ENCODE measurements around the gene COL6A1.
"Not testable (repeated sequence)": the region's sequence is repeated elsewhere in the genome, so short reads cannot be mapped to it uniquely, and the experiment has no call there.

Gene COL6A1

DNA sequence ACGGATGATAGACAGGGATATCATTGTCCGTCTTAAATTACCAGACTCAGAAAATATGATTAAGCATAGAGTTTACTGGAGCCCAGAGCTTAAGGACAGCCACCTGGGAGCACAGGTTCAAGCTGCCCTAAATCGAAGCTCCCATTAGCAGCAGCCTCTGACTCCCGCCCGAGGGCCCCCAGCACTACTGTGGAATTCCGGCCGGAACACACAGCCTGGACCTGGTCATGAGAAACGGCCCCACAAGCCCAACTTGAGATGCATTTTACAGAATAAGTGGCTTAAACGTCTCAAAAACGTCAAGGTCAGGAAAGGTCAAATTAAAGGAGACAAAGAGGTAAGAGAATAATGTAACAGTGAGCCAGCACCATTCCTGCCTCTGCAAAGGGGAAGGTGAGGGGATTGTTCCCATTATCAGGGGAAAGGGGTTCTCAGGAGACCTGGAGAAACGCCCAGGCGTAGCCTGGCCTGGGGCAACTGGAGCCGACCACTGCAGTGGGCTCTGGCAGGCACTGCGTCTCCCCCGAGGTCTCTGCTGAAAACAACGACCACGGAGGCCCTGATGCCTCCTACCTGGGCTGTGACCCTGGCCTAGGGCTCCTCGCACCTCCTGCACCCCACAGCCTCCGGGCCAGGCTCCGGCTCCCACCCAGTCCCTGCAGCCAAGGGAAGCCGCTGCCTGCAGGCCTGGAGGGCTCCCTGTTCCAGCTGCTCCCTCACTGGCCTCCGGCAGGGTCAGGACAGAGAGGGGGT lies 11.5 kb upstream of the COL6A1 start:
- no peak for DNase-seq

DNA sequence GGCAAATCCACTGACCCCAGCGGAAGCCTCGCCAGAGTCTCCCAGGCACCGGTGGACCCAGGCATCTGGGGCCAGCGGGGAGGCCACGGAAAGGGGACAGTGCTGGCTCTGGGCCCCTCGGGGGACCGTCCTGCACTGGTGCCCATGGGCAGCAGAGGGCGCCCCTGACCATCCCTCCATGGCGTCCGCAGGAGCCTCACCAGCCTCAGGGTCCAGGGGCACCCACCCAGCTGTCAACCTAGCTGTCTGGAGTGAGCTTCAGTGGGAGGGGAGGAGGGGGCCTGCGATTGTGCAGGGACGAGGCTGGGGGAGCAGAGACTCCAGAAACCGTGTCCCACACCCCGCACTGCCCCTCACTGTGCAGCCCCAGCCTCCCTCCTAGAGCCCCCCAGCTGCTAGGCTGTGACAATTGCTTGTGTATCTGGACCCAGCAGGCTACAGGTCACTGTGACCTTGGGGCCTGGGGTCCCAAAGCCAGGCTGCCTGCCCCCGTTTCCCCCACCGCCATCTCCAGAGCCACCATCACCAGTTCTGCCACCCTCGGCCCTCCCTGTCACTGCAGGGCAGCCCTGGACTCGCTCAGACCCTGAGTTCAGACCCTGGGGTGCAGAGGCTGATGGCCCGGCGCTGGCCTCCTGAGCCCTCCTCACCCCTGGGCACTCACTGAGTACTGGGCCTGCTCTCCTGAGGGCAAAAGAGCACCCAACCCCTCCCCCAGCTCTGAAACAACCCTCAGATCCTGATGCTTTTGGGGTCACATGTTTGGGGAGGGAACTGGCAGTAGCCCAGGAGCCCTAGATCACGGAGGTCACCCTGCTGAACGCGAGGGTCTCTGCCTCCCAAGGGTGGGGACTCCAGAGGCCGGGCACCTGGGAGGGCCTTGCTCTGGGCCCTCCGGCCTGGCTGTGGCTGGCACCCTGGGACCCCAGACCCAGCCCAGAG lies 10.6 kb upstream of the COL6A1 start:
- DNase-seq, result peak; percentile 52 to 57

DNA sequence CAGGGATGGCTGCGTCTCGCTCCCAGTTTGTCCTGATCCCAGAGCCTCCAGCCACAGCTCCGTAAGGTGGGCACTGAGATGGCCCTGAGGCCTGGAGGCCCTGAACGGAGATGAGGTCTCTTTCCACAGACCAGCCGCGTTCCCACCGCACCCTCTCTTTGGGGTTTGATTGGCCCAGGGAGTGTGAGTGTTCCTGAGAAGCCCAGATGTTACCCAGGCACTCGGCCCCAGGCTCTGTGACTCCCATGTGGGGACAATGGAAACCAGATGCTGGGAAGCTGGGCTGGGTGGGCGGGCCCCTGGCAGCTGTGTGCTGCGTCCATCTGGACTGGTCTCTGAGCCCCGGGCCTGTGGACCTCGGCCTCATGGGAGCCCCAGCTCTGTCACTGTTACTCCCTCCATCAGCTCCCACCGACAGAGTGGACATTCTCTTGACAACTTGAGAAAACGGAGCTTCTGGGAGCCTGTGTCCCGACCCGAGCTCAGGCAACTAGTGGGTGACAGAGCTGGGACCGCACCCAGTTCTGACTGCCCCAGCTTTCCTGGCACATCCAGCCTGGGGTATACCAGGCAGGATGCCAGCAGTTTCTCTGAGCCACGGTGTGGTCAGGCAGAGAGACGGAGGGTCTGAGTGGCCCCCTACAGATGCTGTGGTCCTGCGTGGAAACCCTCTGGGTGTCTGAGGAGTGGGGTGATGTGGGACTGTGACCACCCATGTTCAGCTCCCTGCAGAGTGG lies 9.8 kb upstream of the COL6A1 start:
- no peak for DNase-seq

DNA sequence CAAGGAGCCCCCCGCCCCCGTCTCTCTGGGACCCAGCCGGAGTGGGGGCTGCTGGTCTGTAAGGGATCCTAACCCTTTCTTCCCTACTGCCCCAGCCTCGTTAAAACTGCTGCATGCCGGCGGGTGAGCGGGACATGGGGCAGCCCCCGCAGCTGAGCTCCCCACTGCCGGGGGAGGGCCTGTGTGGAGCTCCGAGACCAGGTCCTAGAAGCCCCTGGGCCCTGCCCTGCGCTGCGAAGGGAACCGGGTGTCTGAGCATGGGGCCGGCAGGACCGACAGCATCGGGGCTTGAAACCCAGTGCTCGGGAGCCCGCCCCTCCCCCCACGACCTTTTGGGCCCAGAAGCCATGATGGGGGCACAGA lies 9.2 kb upstream of the COL6A1 start:
- no peak for DNase-seq

DNA sequence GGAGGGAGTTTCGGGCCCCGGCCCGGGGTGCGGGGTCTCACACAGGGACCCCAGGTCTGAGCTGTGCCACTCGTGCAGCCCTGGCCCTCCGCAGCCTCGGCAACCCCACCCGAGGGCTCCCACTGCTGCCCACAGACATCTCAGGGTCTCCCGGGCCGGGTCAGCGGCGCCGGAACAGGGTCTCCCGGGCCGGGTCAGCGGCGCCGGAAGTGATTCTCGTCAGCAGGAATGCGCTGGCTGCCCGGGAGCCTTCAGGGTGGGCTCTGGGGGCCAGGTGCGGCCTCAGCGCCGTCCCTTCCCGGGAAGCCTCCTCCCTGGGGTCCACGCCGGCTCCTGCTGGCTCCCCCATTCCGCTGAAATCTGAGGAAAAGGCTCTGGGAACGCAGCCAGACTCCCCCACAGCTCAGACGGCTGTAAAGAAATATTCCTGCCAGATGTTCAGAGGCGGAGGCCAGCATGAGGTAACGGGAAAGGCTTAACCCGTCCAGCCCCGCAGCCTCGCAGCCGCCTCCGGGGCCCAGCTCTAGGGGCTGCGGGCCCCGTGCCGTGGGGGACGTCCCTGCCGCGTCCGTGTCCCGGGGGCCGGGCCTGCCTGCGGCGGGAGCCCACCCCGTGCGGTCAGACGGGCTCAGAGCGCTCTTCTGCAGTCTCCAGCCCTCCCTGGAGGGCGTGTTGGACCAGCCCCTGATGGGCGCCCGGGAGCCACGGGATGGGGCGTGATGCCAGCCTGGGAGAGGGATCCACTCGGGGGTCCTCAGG lies 8.7 kb upstream of the COL6A1 start:
- DNase-seq, result no peak

DNA sequence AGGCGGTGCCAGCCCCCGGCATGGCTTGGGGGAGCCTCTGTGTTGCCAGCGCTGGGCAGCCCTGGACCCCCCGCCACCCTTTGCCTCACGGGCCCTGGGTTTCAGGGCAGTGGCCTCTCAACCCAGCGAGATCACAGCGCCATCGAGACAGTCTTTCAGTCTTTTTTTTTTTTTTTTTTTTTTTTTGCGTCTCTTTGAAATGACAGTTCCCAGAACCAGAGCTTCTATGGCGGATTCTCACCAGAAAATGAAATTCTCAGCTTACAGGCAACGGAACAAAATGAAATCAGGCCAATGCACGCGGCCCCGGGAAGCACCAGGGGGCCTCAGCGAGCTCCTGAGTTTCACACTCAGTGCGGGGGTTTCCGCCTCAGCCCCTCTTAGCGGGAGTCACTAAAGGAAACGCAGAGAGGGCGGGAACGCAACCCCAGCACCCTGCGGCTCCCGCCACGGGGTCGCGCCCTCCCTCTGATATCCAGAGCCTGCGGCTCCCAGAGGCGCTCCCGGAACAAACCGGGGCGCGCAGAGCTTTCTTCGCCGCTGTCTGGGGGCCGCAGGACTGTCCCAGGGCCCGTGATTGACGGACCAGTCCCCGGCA lies 8.0 kb upstream of the COL6A1 start:
- peak; percentile 67 to 68 for DNase-seq

DNA sequence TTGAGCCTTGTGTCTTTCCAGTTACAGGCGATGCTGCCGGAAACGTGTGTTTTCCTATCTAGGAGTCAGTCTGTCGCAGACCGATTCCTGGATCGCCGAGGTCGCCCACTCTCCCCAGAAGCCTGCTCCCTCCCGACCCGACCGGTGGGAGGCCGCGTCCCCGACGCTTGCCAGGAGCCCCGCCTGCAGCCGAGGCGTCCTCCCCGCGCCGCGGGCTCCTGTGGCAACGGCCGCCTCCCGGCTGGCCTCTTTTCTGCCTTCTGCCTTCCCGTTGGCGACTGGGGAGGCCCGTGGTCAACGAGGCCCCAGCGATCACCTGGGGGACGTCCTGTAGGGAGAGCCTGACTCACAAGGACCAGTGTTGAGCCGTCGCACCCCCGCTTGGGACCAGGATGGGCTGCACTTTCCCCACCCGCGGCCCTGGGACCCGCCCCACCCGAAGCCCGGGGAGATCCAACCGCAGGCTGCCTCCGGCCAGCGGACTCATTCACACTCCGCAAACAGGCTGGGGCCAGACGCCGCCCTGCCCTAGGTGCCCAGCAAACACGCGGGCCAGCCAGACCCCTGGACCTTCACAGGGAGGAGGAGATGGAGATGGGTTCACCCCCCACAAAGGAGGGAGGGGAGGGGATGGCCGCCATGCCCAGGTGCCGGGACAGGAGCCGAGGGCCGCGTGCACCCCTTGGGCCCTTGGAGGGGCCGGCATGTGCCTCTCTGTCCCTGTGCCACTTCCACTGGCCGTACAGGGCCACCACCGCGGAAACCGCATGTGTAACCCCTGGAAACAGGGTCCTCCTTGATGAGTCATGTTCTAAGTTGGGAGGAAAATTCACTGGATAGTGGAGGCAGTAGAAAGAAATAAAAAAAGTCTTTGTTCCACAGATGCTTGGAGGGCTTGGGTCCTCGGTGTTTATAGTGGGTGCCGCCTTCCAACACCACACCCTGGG lies 7.2 kb upstream of the COL6A1 start:
- no peak for DNase-seq

DNA sequence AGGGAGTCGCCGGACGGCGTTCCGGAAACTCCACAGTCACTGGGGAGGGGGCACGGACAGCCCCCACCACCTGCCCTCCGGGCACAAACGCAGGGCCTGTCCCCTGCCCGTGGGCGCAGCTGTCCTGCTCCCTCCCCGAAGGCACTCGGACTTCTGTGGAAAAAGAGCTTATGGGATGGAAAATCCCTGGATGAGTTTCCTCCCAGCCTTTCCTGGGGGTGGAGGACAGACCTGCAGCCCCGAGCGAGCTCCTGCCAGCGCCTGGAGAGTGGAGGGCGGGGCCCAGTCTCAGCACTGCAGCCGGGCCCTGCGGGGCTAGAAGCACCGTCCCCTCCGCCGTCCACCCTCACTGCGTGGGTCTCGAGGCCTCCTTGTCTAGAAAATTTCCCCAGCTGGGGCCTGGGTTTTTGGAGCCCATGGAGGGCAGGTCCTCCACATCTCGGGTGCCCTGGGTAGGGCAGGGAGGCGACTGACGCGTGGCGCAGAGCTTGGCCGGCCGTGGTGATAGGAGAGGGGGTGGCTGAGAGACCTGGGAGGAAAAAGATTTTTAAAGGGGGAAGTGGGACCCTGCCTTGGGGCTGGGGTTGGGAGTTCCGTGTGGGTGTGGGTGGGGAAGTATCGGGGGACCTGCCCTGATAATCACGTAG lies 6.4 kb upstream of the COL6A1 start:
- DNase-seq, result no peak

DNA sequence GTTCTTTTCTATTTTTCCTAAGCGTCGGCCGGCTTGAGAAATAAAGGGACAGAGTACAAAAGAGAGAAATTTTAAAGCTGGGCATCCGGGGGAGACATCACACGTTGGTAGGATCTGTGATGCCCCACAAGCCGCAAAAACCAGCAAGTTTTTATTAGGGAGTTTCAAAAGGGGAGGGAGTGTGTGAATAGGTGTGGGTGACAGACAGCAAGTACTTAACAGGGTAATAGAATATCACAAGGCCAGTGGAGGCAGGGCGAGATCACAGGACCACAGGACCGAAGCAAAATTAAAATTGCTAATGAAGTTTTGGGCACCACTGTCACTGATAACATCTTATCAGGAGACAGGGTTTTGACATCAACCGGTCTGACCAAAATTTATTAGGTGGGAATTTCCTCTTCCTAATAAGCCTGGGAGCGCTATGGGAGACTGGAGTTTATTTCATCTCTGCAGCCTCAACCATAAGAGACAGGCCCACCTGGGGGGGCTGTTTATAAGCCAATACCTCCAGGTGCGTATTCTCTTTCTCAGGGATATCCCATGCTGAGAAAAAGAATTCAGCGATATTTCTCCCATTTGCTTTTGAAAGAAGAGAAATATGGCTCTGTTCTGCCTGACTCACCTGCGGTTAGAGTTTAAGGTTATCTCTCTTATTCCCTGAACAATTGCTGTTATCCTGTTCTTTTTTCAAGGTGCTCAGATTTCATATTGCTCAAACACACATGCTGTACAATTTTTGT lies 5.7 kb upstream of the COL6A1 start:
- DNase-seq, result not testable (repeated sequence)

DNA sequence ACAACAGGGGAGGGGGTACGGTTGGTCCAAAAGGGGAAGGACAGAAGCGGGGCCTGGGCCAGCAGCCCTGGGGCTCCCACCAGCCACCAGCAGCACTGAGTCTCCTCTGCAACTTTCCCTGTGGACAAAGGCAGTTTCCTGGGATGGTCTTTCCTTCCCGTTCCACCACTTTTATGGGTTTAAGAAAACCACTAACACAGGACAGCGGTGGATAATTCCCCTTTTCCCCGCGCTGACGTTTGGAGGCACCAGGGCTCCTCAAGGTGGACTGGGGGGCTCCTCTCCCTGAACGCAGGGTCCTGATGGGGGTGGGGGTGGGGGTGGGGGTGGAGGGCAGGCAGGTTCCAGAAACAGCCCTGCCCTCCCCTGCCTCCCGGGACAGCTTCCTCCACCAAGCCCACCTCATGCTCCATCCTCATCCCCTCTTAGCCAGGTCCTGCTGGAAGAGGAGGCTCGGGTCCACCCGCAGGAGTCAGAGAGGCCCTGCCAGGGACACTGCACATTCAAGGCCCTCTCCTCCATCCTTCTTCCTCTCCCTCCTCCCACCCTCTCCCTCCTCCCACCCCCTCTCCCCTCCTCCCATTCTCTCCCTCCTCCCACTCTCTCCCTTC lies 4.8 kb upstream of the COL6A1 start:
- DNase-seq, result no peak

DNA sequence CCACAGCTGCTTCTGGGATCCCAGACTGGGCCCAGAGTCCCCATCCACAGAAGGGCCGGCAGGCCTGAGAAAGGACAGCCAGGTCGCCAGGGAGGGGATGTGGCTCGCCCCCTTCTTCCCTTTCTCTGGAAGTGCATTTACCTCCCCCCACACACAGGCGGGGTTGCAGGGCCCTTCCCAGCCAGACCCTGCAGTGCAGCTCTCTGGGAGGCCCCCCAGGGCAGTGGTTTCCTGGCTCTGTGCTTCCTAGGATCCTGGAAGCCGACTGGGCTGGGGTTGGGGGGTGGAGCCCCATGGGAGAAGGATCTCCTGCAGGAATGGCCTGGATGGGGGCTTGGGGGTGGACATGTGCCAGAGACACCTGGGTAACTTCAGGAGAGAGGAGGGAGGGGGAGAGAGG lies 4.2 kb upstream of the COL6A1 start:
- no peak for DNase-seq

DNA sequence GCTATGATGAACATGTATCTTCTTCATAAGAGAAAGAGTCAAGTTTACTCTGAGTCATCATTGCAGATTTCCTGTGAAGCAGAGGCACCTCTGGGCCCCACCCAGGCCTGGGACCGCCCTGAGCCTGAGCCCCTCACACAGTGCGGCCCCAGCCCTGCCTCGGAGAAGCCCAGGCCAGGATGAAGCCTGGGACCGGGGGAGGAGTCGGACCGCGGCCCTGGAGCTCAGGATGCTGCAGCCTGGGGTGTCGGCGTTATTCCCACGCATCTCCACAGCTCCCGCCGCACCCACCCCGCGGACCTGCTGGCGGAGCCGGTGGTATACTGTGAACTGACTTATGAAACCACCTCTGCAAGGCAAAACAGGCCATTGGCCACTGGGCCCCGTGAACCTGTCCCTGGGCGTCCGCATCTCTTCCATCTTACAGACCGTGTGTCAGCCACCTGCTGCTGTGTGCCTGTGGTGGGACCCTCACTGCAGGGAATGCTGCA lies 2.4 kb upstream of the COL6A1 start:
- DNase-seq, result no peak

DNA sequence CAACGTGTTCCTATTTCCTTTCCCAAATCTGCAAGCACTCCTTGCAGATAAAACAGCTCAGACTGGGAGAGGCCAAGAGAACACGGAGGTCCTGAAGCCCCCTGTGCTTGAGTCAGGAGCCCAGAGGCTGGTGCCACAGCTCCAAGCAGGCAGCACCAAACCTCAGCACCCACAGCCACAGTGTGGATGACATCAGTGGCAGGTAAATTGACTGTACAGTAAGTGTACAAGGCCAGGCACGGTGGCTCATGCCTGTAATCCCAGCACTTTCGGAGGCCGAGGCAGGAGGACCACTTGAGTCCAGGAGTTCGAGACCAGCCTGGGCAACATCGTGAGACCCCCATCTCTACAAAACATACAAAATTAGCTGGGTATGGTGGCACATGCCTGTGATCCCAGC lies 1.9 kb upstream of the COL6A1 start:
- DNase-seq, result no peak

DNA sequence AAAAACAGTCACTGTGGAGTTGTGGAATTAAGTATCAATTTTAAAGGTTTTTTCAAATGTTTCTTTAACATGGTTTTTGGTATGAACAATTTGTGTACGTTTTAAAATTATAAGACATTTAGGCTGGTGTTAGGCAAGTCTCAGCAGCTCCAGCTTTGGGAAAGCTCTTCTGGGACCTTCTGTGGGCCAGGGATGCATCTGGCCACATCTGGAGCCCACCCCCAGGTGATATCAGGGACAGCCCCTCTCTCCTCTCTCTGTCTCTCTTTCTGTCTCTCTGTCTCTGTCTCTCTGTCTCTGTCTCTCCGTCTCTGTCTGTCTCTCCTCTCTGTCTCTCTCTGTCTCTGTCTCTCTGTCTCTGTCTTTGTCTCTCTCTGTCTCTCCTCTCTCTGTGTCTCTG lies 1.3 kb upstream of the COL6A1 start:
- no peak for DNase-seq

DNA sequence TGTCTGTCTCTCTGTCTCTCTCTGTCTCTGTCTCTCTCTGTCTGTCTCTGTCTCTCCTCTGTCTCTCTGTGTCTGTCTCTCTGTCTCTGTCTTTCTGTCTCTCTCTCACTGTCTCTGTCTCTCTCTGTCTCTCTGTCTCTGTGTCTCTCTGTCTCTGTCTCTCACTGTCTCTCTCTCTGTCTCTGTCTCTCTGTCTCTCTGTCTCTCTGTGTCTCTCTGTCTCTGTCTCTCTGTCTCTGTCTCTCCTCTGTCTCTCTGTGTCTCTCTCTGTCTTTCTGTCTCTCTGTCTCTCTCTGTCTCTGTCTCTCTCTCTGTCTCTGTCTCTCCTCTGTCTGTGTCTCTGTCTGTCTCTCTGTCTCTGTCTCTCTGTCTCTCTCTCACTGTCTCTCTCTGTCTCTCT lies 873 bp upstream of the COL6A1 start:
- no peak for DNase-seq

DNA sequence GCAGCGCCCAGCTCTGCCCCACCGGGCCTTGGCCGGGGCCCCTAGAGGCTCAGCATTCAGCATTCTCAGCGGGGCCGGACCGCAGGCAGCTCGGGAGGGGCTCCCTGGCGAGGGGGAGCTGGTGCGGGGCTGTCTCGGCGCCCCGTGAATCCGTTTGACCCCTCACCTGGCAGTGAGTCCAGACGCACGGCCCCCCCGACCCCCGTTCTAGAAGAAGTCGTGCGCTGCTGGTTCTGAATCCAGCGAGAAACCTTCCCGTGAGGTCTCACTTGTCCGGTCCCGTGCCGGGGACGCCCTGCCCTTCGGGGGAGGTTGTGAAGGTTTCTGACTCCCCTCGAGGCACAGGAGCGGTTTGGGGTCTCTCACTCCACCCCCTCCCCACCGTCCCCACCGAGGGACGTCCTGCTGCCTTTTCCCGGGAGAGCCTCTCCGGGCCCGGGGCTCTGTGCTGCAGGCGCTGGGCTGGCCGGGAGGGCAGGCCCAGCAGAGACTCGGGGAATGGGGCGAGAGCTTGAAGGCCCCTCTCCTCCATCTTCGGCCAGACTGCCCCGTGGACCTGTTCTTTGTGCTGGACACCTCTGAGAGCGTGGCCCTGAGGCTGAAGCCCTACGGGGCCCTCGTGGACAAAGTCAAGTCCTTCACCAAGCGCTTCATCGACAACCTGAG lies 655 bp downstream of the COL6A1 start:
- no peak for DNase-seq

DNA sequence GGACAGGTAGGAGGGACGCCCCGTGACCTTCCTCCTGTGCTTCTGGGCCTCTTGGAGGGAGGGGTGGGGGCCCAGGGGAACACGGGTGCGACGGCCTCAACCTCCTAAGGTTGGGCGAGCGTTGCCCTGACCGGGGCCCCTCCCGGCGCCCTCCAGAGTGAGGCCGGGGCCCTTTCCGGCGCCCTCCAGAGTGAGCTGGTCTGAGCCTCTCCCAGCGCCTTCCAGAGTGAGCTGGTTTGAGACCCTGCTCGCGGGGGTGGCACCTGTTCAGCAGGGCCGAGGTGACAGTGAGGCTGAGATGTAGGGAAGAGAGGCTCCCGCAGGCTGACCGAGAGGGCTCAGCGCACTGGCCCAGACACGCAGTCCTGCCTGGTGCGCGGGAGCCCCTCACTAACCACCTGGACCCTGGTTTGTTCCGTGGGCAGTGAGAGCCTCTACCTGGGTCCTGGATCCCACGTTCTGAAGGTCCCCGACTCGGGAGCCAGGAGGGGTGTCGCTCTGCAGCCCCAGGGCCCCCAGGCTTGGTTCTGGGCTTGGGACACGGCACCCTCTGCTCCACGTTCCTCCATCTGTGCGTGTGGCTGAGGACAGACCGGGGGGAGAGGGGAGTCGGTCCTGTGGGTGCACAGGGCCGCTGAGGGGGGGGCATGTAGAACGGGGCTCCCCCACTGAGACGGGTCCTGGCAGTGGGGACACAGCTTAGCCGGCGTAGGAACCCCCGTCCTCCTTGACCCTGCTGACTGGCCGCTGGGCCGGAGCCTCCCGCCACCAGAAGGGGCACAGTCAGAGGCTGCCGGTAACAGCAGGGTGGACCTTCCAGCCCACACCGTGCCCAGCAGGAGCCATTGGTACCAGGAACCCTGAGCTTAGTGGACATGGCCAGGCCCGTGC lies 1.4 kb downstream of the COL6A1 start:
- DNase-seq, result no peak

DNA sequence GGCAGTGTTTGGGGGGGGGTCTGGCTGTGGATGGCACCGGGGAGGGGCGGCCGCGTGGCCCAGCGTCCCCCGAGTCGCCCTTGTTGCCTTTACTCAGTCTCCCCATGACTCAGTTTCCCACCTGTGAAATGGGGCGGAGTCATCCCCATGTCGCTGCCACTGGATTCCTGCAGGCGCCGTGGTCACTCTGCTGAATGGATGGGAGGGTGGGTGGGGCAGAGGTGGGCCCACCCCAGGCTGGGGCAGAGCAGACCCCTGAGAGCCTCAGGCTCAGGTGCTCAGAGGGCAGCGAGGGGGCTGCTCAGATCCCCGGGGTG lies 2.0 kb downstream of the COL6A1 start:
- DNase-seq, result no peak

Measured in stimulated activated CD4-positive, alpha-beta T cell treated with anti-CD3 and anti-CD28 coated beads, Interleukin-2, amount 100 ng/mL, for 48 hours (primary cell).